H1 (cell line): ENCODE results near the gene POU5F1. TPM values are rescaled to one million over a fixed set of nuclear protein-coding genes. Genes with fewer than 3 reads are reported as not detected.

ENCODE experiments used
- ASH2L ChIP-seq: fragments of 200-600, 300-600 bp; sonication (generic); IDR thresholded peaks from one replicate; pipeline ENCODE4 v1.7.1; 2017; ENCODE audit warnings: low read length
- BACH1 ChIP-seq: IDR thresholded peaks from 2 replicates; pipeline ENCODE4 v1.6.1; 2012; ENCODE audit warnings: low read length, improper control_type of control experiment
- MAFK ChIP-seq: IDR thresholded peaks from 2 replicates; pipeline ENCODE4 v1.6.1; 2012; ENCODE audit warnings: low read depth, mild to moderate bottlenecking, improper control_type of control experiment, low read length
- PHF8 ChIP-seq: fragments of 200-600 bp; sonication (generic); conservative IDR thresholded peaks from 2 replicates; pipeline ENCODE4 v1.7.1; 2012; ENCODE audit warnings: low read depth, mild to moderate bottlenecking, inconsistent platforms, low read length, moderate library complexity
- SAP30 ChIP-seq: fragments of 300-600 bp; sonication (generic); IDR thresholded peaks from 2 replicates; pipeline ENCODE4 v1.7.1; 2012; ENCODE audit warnings: low read length, moderate library complexity, mild to moderate bottlenecking, inconsistent platforms; ENCODE audit not compliant: insufficient read depth, insufficient replicate concordance
- ZNF274 ChIP-seq: IDR thresholded peaks from 2 replicates; pipeline ENCODE4 v1.7.0; 2012; ENCODE audit warnings: low read length, borderline replicate concordance; ENCODE audit errors: extremely low read depth
- polyA plus RNA-seq, 7 experiments: library from polyadenylated mRNA; depleted of rRNA in 3 of 7; stranded (reverse) in 5 of 7; unstranded in 2 of 7; fragments of >200 nt in 5 of 7; fragments of 200-250 nt in 2 of 7; gene quantifications; 1 replicate in 5 of 7; 2 replicates in 1 of 7; 4 replicates in 1 of 7; pipeline versions ENCODE4 v1.2.1 to v1.2.3, GENCODE V29; 2011 to 2013; ENCODE audit warnings: missing spikeins in 2 of 7, mixed read lengths in 2 of 7
- total RNA-seq: library from RNA; stranded (reverse); fragmentation: NEBNext Ultra II Directional; extraction: Animal tissue kit (Norgen Biotek cat#: 25700); gene quantifications from 2 replicates; pipeline ENCODE4 v1.2.1, GENCODE V29; 2021
- TF ChIP-seq, protein P1 (sequence below): IDR thresholded peaks from 2 replicates; pipeline ENCODE4 v1.6.1; 2012; ENCODE audit warnings: inconsistent platforms
- TF ChIP-seq, protein P2 (sequence below): IDR thresholded peaks from 2 replicates; pipeline ENCODE4 v1.6.1; 2011; ENCODE audit warnings: low read depth, mild to moderate bottlenecking, low read length; ENCODE audit not compliant: insufficient read depth

Gene POU5F1
- total and polyA plus RNA-seq, 2 of the 8 experiments (the other 6 are each of a cell fraction or from before 2014, with no cell fraction given) = 2,437 to 2,526 TPM

DNA sequence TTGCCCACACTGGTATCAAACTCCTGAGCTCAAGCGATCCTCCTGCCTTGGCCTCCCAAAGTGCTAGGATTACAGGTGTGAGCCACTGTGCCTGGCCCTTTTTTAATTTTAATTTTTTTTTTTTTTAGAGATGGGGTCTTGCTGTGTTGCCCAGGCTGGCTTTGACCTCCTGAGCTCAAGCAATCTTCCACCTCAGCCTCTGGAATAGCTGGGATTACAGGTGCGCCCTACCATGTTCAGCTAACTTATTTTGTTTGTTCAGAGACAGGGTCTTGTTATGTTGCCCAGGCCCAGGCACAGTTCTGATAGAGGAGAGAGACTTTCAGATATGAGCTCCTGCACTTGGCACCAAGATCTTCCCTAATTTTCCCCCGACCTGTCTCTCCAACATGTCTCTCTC is 39.7 kb downstream of the POU5F1 start (continued):
- TF ChIP-seq, protein P1, sequence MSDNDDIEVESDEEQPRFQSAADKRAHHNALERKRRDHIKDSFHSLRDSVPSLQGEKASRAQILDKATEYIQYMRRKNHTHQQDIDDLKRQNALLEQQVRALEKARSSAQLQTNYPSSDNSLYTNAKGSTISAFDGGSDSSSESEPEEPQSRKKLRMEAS = no peak
- TF ChIP-seq, protein P2, sequence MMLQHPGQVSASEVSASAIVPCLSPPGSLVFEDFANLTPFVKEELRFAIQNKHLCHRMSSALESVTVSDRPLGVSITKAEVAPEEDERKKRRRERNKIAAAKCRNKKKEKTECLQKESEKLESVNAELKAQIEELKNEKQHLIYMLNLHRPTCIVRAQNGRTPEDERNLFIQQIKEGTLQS = no peak
- TF ChIP-seq ZNF274 (no peak), ASH2L (no peak), PHF8 (no peak), SAP30 (no peak), MAFK (no peak), BACH1 (no peak)
- TF ChIP-seq, all 59 proteins: peak for 0
